Dedifferentiated amniotic fluid mesenchymal stem cell (primary cell): ENCODE measurements around the gene EGFL7.

Source experiments
- DNase-seq: peaks from one replicate; pipeline ENCODE4 v3.0.0-alpha.2; 2016; ENCODE audit errors: extremely low spot score

The EGFL7 gene

DNA sequence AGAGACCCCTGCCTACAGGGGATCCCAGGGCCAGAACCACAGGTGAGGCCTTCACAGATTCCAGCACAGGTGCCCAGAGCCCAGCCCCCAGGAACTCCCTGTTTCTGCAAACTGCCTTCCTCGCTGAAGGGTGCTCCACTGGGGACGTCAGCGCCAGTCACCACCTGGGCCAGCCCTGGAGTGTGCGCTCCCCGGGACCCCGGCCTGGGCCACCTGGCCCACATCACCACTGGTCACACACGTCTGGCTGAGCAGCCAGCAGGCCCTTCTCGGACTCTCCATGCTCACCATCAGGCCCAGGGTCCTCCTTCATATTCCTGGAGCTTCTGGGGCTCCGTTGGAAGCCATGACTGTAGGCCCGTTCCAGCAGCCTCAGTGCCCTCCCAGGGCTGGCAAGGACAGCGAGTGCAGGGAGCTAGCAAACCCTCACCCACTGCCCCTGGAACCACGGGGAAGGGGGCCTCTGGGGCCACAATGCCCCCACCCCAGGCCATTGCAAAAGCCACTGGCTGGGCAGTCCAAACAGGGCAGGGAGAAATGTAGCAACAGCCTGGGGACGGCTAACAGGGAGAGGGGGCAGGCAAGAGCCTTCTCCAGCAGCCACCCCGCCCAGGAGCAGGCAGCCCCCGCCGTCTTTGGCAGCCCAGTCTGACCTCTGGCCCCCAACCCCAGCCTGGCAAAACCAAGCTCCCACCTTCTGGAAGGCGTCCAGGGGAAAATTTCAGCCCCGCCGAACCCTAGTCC, 23.2 kb downstream of the EGFL7 start:
- DNase-seq: peak; percentile 19

DNA sequence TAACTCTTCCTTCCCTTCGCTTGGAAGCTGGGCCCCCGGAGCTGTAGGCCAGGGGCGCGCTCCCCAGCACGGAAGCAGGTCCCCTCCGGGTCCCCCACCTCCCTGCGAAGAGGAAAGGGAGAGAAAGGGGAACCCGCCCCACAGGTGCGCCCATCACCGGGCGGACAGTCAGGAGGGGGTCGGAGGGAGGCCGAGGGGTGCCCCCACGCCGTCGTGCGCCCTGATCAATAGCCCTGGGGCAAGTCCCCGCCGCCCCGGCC, 23.7 kb downstream of the EGFL7 start:
- DNase-seq: no peak

DNA sequence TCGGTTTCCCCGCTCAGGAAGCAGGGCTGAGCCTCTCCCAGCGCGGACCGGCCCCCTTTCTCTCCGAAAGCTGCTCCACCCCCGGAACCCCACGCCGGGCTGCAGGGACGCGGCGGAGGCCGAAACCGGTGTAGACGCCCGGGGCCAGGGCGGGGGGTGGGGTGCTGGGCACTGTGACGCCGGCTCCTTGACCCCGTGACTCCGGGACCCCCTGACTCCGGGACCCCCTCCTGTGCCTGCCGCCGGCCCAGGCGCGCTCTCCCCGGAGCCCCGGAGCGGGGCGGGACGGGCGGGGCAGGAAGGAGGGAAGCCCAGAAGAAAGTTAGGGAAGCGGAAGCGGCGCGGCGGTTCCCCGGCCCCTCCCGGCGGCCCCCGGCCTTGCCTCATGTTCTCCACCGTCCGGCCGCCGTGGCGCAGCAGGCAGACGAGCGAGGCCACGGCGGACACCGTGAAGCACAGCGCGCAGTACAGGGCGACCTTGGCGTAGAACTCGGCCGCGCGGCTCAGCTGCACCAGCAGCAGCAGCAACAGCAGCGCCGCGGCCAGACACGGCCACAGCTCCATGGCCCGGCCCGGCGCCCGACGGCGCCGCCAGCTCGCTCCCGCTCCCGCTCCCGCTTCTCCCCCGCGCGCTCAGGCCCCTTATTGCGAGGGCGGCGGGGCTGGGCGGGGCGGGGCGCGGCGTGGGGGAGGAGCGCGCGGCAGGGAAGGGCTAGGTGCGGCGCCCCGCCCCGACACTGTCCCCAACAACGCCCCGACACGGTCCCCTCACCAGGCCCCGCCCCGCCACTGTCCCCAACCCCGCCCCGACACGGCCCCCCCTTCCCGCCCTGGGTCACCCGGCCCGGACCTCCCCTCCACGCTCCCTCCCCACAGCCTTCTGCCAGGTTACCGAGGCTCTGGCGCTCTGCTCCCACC, 24.3 kb downstream of the EGFL7 start, which contains the start of gene AGPAT2:
AGPAT2 (minus strand) TSS at position 664 of the 918 bp plus-strand sequence; CDS start at position 564, 100 bp downstream.
- no peak for DNase-seq

- no peak for DNase-seq
Measured at GRCh38 chr9:136687721-136688223, 25.1 kb downstream of the EGFL7 start.

- no peak for DNase-seq
Measured at GRCh38 chr9:136688274-136689107, 25.8 kb downstream of the EGFL7 start.

DNA sequence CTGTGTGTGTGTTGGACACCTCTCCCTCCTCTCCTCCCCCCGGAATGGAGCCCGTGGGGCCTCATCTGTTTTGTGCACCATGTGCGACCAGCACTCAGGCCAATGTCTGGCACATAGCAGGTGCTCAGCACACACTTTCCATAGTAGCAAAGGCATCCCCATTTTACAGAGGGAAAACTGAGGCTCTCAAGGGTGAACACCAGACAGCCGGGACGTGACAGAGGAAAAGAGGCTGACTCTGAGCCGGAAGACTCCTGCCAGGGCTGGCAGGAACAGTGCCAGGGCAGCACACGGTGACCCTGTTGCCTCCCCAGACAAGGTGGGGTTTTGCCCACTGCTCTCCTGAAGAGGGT, 26.4 kb downstream of the EGFL7 start:
- DNase-seq: no peak

GRCh38 chr9:136690104-136690805, 27.5 kb downstream of the EGFL7 start:
- DNase-seq: no peak

GRCh38 chr9:136690806-136691261, 28.1 kb downstream of the EGFL7 start:
- DNase-seq: no peak

- no peak for DNase-seq
Measured at GRCh38 chr9:136691316-136692184, 28.8 kb downstream of the EGFL7 start.

DNA sequence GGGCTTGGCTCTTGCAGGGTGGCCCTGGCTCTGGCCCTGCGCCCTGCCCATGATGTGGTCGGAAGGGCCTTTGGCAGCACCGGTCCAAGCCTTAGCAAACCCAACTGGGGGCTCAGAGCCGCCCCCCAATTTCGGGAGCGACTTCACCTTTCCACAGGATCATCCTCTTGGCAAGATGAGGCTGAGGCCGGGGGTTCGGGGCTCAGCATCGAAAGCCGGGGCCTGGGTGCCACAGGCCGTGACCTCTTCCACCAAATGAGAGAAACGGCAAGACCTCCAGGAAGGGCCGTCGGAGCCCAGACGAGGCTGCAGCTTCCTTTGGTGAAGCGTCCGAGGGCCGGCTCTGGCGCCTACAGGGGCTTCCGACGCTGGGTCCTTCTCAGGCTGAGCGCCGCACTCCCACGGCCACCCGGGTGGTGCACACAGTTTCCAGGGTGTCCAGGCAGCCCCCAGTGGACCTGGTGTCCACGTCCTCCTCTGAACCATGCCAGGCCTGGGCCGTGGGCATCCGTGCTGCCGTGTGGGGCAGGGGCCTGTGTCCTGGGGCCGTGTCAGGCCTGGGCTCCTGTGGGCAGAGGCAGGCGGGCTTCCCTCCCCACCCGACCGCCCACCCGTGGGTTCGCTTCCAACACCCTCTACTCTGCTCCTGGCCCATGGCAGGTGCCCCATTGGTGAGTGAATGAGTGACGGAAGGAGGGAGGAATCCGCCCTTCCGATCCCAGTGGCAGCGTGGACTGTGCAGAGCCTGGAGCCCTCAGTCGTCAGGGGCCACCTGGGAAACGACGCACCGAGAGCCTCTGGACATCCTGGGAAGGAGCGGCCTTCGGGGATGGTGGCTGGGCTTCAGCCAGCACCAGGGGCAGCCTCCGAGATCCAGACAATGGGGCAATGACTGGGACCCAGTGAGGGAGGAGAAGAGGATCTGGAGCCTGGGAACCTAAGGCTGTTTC, 29.7 kb downstream of the EGFL7 start:
- no peak for DNase-seq

DNA sequence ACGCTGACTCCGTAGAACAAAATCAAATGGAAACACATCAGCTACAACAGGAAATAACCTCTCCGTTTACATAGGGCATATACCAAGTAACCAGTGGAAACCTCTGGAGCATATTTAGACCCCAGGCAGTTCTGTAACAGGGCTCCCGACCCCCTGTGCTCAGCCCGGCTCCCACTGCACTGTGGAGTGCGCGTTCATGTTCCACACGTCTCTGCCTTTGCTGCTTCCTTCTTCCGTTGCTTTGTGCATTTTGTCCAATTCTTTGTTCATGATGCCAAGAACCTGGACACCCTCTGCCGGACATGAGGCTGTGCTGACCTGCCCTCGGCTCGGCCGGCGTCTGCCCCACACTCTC, 30.4 kb downstream of the EGFL7 start:
- DNase-seq: no peak

GRCh38 chr9:136693490-136694162, 30.9 kb downstream of the EGFL7 start:
- DNase-seq: no peak

GRCh38 chr9:136694163-136694871, 31.6 kb downstream of the EGFL7 start:
- DNase-seq: no peak

DNA sequence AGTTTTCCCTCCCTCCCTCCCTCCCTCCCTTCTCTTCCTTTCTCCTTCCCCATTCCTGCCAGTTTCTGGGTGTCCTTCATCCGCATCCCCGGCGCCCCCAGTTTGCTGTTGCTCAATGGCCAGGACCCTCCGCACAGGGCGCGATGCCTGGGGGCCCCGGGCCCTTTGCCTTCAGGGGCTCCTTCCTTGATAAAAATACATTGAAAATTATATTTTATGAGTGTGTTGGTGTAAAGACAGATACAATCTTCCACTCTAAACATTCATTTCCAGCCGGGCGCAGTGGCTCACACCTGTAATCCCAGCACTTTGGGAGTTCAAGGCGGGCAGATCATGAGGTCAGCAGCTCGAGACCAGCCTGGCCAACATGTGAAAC, 32.1 kb downstream of the EGFL7 start:
- DNase-seq: no peak

- no peak for DNase-seq
Measured at GRCh38 chr9:136695435-136695895, 32.7 kb downstream of the EGFL7 start.

DNA sequence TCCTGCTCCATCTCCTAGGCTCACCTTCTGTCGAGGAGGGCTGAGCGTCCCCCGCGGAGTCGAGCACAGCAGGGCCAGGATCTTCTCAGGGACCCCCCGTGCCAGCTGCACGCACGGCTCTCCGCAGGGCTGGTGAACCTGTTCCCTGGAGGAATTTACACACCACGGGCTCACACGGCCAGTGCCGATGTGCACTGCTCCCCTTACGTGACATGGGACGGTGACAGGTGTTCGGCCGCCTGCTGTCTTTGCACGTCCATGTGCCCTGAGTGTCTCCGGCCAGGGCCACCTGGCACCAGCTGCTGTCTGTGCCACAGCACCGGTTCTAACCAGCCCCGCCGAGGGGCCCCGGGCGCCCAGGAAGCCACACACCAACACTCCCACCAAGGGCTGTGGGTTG, 33.2 kb downstream of the EGFL7 start:
- no peak for DNase-seq

GRCh38 chr9:136696502-136696901, 33.8 kb downstream of the EGFL7 start:
- no peak for DNase-seq
